Measurements from ENCODE around the gene EFCAB14. TPM values are rescaled to one million over a fixed set of nuclear protein-coding genes. Genes with fewer than 3 reads are reported as not detected.

The EFCAB14 gene
- total and polyA plus RNA-seq, 2 donors (not counting 3 experiments of a cell fraction or from before 2014, with no cell fraction given) = 30.0 to 81.7 TPM

DNA sequence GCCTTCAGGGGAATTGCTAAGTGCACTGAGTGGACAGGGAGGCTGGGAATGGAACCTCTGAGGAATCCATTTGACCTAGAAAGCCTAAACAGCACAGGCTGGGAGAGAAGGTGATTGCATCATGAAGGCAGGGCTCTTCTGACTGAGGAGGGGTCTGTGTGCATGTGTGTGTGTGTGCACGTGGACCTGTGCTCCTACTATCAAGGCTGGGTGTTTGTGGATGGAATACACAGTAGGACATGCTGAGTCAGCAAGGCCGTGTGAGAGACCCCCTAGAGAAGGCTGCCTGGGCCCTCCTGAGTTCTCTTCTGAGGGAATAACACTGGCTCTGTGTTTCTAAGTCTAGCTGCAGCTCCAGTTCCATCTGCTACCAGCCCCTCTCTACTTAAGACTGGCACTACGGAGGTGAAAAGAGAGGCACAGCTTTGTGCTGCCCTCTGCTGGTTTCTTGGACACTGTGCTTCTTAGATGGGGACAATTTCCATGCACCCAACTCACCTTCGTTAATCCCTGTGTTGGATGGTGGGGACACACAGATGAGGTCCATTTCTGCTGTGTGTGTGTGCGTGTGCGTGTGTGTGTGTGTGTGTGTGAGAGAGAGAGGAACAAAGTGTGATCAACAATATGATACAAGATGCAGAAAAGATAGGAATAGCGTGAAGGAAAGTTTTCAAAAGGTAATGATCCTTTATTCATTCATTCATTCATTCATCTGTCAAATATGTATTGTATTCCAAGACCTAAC, 6.2 kb upstream of the EFCAB14 start:
- DNase-seq (ENCODE audit: low read depth, low spot score) = peak; percentile 82
- Histone ChIP-seq H3K79me2 (ENCODE audit: control insufficient read depth, insufficient read depth, low read length) (no peaks in the 10 kb centered on the region), H2AFZ (ENCODE audit: low read depth, low read length) (no peak overlapping the region), H3K4me1 (ENCODE audit: control insufficient read depth, extremely low read depth, insufficient read depth, low read length) (peaks cover 21% of the 10 kb centered on the region), H3K9me3 (replicated peaks; ENCODE audit: control insufficient read depth, insufficient read depth, low read length) (no peaks in the 10 kb centered on the region), H3K4me3 (replicated peaks in 1 of 3; ENCODE audit: insufficient read depth in 1 of 3, low read depth in 1 of 3, low read length in 3 of 3) (no peak overlapping the region), H3K36me3 (ENCODE audit: control insufficient read depth in 2 of 2, extremely low read depth in 1 of 2, insufficient read depth in 2 of 2, low read length in 2 of 2) (no peaks in the 10 kb centered on the region), H3K27ac (ENCODE audit: insufficient read depth, low read depth, low read length) (no peak overlapping the region), H3K27me3 (ENCODE audit: control insufficient read depth in 2 of 2, insufficient read depth in 2 of 2, low read length in 2 of 2) (peaks cover 15 to 16% of the 10 kb centered on the region in 2 experiments), H3K9ac (replicated peaks; ENCODE audit: extremely low read depth, insufficient read depth, low read length) (no peak overlapping the region), H3K9me1 (replicated peaks; ENCODE audit: control insufficient read depth, extremely low read depth, insufficient read depth, low read length) (no peaks in the 10 kb centered on the region), H4K20me1 (replicated peaks; ENCODE audit: control insufficient read depth, extremely low read depth, insufficient read depth, low read length) (no peaks in the 10 kb centered on the region), H3K4me2 (ENCODE audit: insufficient read depth, low read length) (no peak overlapping the region)
- dilution Hi-C loops (cut with MboI; ENCODE audit: extremely low pct_ligation_motif_present, low sequenced_read_pairs) = no loop called here
- BruUV-seq (replicated peaks) = no TSS peak
- no peak for TF ChIP-seq JUN (IDR thresholded peaks at IDR 0.05; ENCODE audit: borderline replicate concordance, insufficient read depth, insufficient read length, low read depth)
- TF ChIP-seq, protein P1, sequence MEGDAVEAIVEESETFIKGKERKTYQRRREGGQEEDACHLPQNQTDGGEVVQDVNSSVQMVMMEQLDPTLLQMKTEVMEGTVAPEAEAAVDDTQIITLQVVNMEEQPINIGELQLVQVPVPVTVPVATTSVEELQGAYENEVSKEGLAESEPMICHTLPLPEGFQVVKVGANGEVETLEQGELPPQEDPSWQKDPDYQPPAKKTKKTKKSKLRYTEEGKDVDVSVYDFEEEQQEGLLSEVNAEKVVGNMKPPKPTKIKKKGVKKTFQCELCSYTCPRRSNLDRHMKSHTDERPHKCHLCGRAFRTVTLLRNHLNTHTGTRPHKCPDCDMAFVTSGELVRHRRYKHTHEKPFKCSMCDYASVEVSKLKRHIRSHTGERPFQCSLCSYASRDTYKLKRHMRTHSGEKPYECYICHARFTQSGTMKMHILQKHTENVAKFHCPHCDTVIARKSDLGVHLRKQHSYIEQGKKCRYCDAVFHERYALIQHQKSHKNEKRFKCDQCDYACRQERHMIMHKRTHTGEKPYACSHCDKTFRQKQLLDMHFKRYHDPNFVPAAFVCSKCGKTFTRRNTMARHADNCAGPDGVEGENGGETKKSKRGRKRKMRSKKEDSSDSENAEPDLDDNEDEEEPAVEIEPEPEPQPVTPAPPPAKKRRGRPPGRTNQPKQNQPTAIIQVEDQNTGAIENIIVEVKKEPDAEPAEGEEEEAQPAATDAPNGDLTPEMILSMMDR (IDR thresholded peaks at IDR 0.05; ENCODE audit: extremely low read depth in 1 of 2, insufficient read depth in 1 of 2, low read depth in 1 of 2, low read length in 2 of 2) = peak; percentile 81 to 83
- ChIA-PET POLR2A (interaction anchor here (1.0 kb wide), 1 partner anchor 108 kb away, joined by 4 read pairs; the partner anchor contains the start of gene MOB3C), CTCF (interaction anchor here (0.6 to 4.2 kb wide), 31 partner anchors 8 to 318 kb away, joined by 3 to 79 read pairs (median 6); partner anchors contain the start of genes ATPAF1, KNCN, MKNK1 and MOB3C)
- peak; percentile 93 for FAIRE-seq
- intact Hi-C loops (cut with micrococcal nuclease) = loop anchor here (1.0 to 10.0 kb wide), 6 partner anchors 36 to 319 kb away; no protein-coding TSS in a partner anchor

DNA sequence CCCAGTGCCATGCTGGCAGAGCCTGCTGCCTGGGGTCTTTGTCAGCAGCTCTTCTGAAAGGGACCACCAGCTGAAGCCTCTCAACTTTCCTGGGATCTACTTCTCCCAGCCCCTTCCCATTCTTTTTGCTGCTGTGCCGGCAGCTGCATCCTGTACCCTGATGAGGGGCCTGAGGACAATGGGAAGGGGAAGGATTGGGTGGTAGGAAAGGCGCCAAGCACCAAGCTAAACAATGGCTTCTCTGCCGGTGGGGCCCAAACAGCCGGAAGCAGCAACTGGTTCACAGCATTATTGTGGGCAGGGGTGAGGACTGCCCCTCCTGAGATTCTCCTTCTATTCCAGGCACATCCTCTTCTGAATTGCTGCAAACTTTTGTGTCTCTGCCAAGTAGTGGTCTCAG, 5.0 kb upstream of the EFCAB14 start:
- Histone ChIP-seq H3K4me1 (ENCODE audit: control insufficient read depth, extremely low read depth, insufficient read depth, low read length) (peaks cover 27% of the 10 kb centered on the region), H3K36me3 (ENCODE audit: control insufficient read depth in 2 of 2, extremely low read depth in 1 of 2, insufficient read depth in 2 of 2, low read length in 2 of 2) (no peaks in the 10 kb centered on the region), H3K4me2 (ENCODE audit: insufficient read depth, low read length) (no peak overlapping the region), H3K9me3 (replicated peaks; ENCODE audit: control insufficient read depth, insufficient read depth, low read length) (no peaks in the 10 kb centered on the region), H2AFZ (ENCODE audit: low read depth, low read length) (no peak overlapping the region), H3K27ac (ENCODE audit: insufficient read depth, low read depth, low read length) (peak overlapping the region; percentile 59), H3K4me3 (replicated peaks in 1 of 3; ENCODE audit: insufficient read depth in 1 of 3, low read depth in 1 of 3, low read length in 3 of 3) (no peak overlapping the region), H4K20me1 (replicated peaks; ENCODE audit: control insufficient read depth, extremely low read depth, insufficient read depth, low read length) (no peaks in the 10 kb centered on the region), H3K9me1 (replicated peaks; ENCODE audit: control insufficient read depth, extremely low read depth, insufficient read depth, low read length) (no peaks in the 10 kb centered on the region), H3K79me2 (ENCODE audit: control insufficient read depth, insufficient read depth, low read length) (no peaks in the 10 kb centered on the region), H3K9ac (replicated peaks; ENCODE audit: extremely low read depth, insufficient read depth, low read length) (no peak overlapping the region), H3K27me3 (ENCODE audit: control insufficient read depth in 2 of 2, insufficient read depth in 2 of 2, low read length in 2 of 2) (peaks cover 13 to 16% of the 10 kb centered on the region in 2 experiments)
- TF ChIP-seq GATA2 (IDR thresholded peaks at IDR 0.05; ENCODE audit: insufficient read depth, insufficient read length, low read depth, low read length) (no peak), POLR2AphosphoS5 (IDR thresholded peaks at IDR 0.05; ENCODE audit: insufficient read depth, low read depth, low read length) (no peak), JUN (IDR thresholded peaks at IDR 0.05; ENCODE audit: borderline replicate concordance, insufficient read depth, insufficient read length, low read depth) (no peak), FOS (IDR thresholded peaks at IDR 0.05; ENCODE audit: borderline replicate concordance, insufficient read depth, low read length) (no peak), EZH2 (IDR thresholded peaks at IDR 0.05; ENCODE audit: borderline replicate concordance, low read depth, low read length, severe bottlenecking) (no peak), MYC (IDR thresholded peaks at IDR 0.05; ENCODE audit: low read depth, low read length) (no peak), POLR2A (IDR thresholded peaks at IDR 0.05; ENCODE audit: low read depth, low read length) (no peak)
- TF ChIP-seq, protein P2, sequence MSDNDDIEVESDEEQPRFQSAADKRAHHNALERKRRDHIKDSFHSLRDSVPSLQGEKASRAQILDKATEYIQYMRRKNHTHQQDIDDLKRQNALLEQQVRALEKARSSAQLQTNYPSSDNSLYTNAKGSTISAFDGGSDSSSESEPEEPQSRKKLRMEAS (IDR thresholded peaks at IDR 0.05; ENCODE audit: insufficient read depth, insufficient read length) = no peak
- TF ChIP-seq, protein P1 (IDR thresholded peaks at IDR 0.05; ENCODE audit: extremely low read depth in 1 of 2, insufficient read depth in 1 of 2, low read depth in 1 of 2, low read length in 2 of 2) = no peak
- CTCF ChIA-PET = interaction anchor here (0.6 to 4.2 kb wide), 18 partner anchors 12 to 317 kb away, joined by 3 to 79 read pairs (median 5); partner anchors contain the start of genes ATPAF1 and MOB3C
- POLR2A ChIA-PET = no interaction called here
- FAIRE-seq (peak; percentile 93), DNase-seq (ENCODE audit: low read depth, low spot score) (peak; percentile 77)
- dilution Hi-C loops (cut with MboI; ENCODE audit: extremely low pct_ligation_motif_present, low sequenced_read_pairs) (no loop called here), intact Hi-C loops (cut with micrococcal nuclease) (loop anchor here (1.0 to 10.0 kb wide), 2 partner anchors 35 to 249 kb away; no protein-coding TSS in a partner anchor)
- no TSS peak for BruUV-seq (replicated peaks)

Data from endothelial cell of umbilical vein (primary cell).